SHP77 (cell line): ENCODE results near the gene BCAP31.
"Not testable (repeated sequence)": the region's sequence is repeated elsewhere in the genome, so short reads cannot be mapped to it uniquely, and the experiment has no call there.

Source experiments
- DNase-seq, 2 experiments: peaks; one replicate each; lab custom pipeline; 2025; lab: John Stamatoyannopoulos, UW

Gene BCAP31

GRCh38 chrX:153762626-153763173, 38.5 kb upstream of the BCAP31 start:
- no peak for DNase-seq

- no peak for DNase-seq
Measured at GRCh38 chrX:153761863-153762262, 37.7 kb upstream of the BCAP31 start.

GRCh38 chrX:153755136-153755535, 30.9 kb upstream of the BCAP31 start:
- no peak for DNase-seq

- no peak for DNase-seq
Measured at GRCh38 chrX:153750127-153750774, 26.1 kb upstream of the BCAP31 start.

GRCh38 chrX:153749017-153749416, 24.8 kb upstream of the BCAP31 start:
- DNase-seq = not testable (repeated sequence)

- DNase-seq = not testable (repeated sequence)
Measured at GRCh38 chrX:153746991-153747390, 22.8 kb upstream of the BCAP31 start.

- no peak for DNase-seq
Measured at GRCh38 chrX:153746359-153746758, 22.2 kb upstream of the BCAP31 start.

GRCh38 chrX:153745067-153745433, 20.9 kb upstream of the BCAP31 start:
- not testable (repeated sequence) for DNase-seq

- peak in 1 of 2 experiments; percentile 7 for DNase-seq
Measured at GRCh38 chrX:153744210-153745066, 20.3 kb upstream of the BCAP31 start.

GRCh38 chrX:153743468-153744209, 19.5 kb upstream of the BCAP31 start:
- peak; percentile 48 to 62 for DNase-seq

- not testable (repeated sequence) for DNase-seq
Measured at GRCh38 chrX:153742796-153743467, 18.7 kb upstream of the BCAP31 start.

- not testable (repeated sequence) for DNase-seq
Measured at GRCh38 chrX:153742111-153742510, 17.9 kb upstream of the BCAP31 start.

- DNase-seq = no peak
Measured at GRCh38 chrX:153741446-153741845, 17.3 kb upstream of the BCAP31 start.

GRCh38 chrX:153740631-153741222, 16.5 kb upstream of the BCAP31 start:
- no peak for DNase-seq

GRCh38 chrX:153739754-153740486, 15.7 kb upstream of the BCAP31 start:
- no peak for DNase-seq

- DNase-seq = no peak
Measured at GRCh38 chrX:153738056-153738605, 13.9 kb upstream of the BCAP31 start.

- DNase-seq = no peak
Measured at GRCh38 chrX:153736871-153737441, 12.8 kb upstream of the BCAP31 start.

GRCh38 chrX:153736071-153736820, 12.1 kb upstream of the BCAP31 start:
- DNase-seq = no peak

- no peak for DNase-seq
Measured at GRCh38 chrX:153735274-153735673, 11.1 kb upstream of the BCAP31 start.
